Measurements from ENCODE around the gene SFTA2. TPM values are rescaled to one million over a fixed set of nuclear protein-coding genes. Genes with fewer than 3 reads are reported as not detected.

The SFTA2 gene
- total RNA-seq, 1 experiment from 2014 or later, result not detected

GRCh38 chr6:30939473-30939872 is 7.5 kb upstream of the SFTA2 start:
- RAD21 ChIA-PET (ENCODE audit: low non-redundant PET in 1 of 2, low total read pairs in 2 of 2, uncharacterized antibody in 2 of 2, unreplicated experiment in 2 of 2), result no interaction called here

More at GRCh38 chr6:30939473-30939872, 7.5 kb upstream of the SFTA2 start:
- Histone ChIP-seq H3K4me3 (replicated peaks in 1 of 2; ENCODE audit: low read depth in 1 of 2, low read length in 2 of 2) (no peak overlapping the region), H4K20me1 (ENCODE audit: insufficient read depth) (no peaks in the 10 kb centered on the region), H3K4me1 (ENCODE audit: control insufficient read depth in 1 of 2, insufficient read depth in 2 of 2, low read length in 2 of 2) (peaks cover 14 to 19% of the 10 kb centered on the region in 2 experiments), H3K9ac (ENCODE audit: low read length) (no peak overlapping the region), H3K9me3 (ENCODE audit: control insufficient read depth in 1 of 2, insufficient read depth in 1 of 2, low read depth in 1 of 2, low read length in 2 of 2) (no peaks in the 10 kb centered on the region), H2AFZ (ENCODE audit: low read depth, low read length, poor library complexity, severe bottlenecking) (no peak overlapping the region), H3K79me2 (ENCODE audit: insufficient read depth, low read length) (no peaks in the 10 kb centered on the region), H3K27ac (ENCODE audit: low read depth, low read length) (no peak overlapping the region), H3K4me2 (ENCODE audit: low read length) (no peak overlapping the region), H3K27me3 (ENCODE audit: insufficient read depth, low read length) (no peaks in the 10 kb centered on the region), H3K36me3 (ENCODE audit: control insufficient read depth in 1 of 2, insufficient read depth in 2 of 2, low read length in 2 of 2) (no peaks in the 10 kb centered on the region), H3K9me2 (ENCODE audit: insufficient read depth) (no peaks in the 10 kb centered on the region)
- ChIA-PET POLR2A (no interaction called here), CTCF (no interaction called here)
- no TSS peak for BruUV-seq (replicated peaks)
- no peak for DNase-seq (ENCODE audit: low read depth, low spot score)
- TF ChIP-seq CTCF (IDR thresholded peaks at IDR 0.05 in 2 of 3, conservative IDR thresholded peaks at IDR 0.05 in 1 of 3; ENCODE audit: borderline replicate concordance in 1 of 3, insufficient read depth in 1 of 3, low read depth in 2 of 3, low read length in 2 of 3), result no peak
- no peak for TF ChIP-seq ELF1 (IDR thresholded peaks at IDR 0.05; ENCODE audit: borderline replicate concordance, low read depth)
- TF ChIP-seq REST (IDR thresholded peaks at IDR 0.05; ENCODE audit: low read depth), result no peak
- TF ChIP-seq ZFX (IDR thresholded peaks at IDR 0.05), result no peak
- no peak for TF ChIP-seq JUND (IDR thresholded peaks at IDR 0.05)
- no peak for TF ChIP-seq EGR1 (IDR thresholded peaks at IDR 0.05; ENCODE audit: low read depth)
- TF ChIP-seq MAX (IDR thresholded peaks at IDR 0.05), result no peak
- no peak for TF ChIP-seq YY1 (IDR thresholded peaks at IDR 0.05; ENCODE audit: extremely low read depth, insufficient replicate concordance, low read depth, low read length)
- no peak for TF ChIP-seq SIN3A (IDR thresholded peaks at IDR 0.05; ENCODE audit: low read depth)
- TF ChIP-seq POLR2AphosphoS5 (IDR thresholded peaks at IDR 0.05; ENCODE audit: low read depth, low read length), result no peak
- TF ChIP-seq CEBPB (IDR thresholded peaks at IDR 0.05; ENCODE audit: low read depth), result no peak
- TF ChIP-seq ATF3 (IDR thresholded peaks at IDR 0.05), result no peak
- TF ChIP-seq EZH2 (IDR thresholded peaks at IDR 0.05), result no peak
- TF ChIP-seq POLR2A (IDR thresholded peaks at IDR 0.05; ENCODE audit: borderline replicate concordance, extremely low read depth, insufficient read depth, insufficient read length), result no peak
- TF ChIP-seq ZBTB33 (IDR thresholded peaks at IDR 0.05; ENCODE audit: extremely low read depth, insufficient replicate concordance, low read length), result no peak
- no peak for TF ChIP-seq CBX3 (IDR thresholded peaks at IDR 0.05; ENCODE audit: low read depth)
- TF ChIP-seq SRF (IDR thresholded peaks at IDR 0.05; ENCODE audit: low read depth), result no peak
- TF ChIP-seq RAD21 (IDR thresholded peaks at IDR 0.05; ENCODE audit: low read depth), result no peak
- TF ChIP-seq EZH2phosphoT487 (IDR thresholded peaks at IDR 0.05; ENCODE audit: borderline replicate concordance), result no peak
- TF ChIP-seq SP1 (IDR thresholded peaks at IDR 0.05; ENCODE audit: low read depth), result no peak
- no peak for ATAC-seq
- intact Hi-C loops (cut with micrococcal nuclease), result no loop called here
